ENCODE measurements around the gene SPSB1.

GRCh38 chr1:9311479-9311878 lies 18.8 kb downstream of the SPSB1 start:
- TF ChIP-seq, protein P1, sequence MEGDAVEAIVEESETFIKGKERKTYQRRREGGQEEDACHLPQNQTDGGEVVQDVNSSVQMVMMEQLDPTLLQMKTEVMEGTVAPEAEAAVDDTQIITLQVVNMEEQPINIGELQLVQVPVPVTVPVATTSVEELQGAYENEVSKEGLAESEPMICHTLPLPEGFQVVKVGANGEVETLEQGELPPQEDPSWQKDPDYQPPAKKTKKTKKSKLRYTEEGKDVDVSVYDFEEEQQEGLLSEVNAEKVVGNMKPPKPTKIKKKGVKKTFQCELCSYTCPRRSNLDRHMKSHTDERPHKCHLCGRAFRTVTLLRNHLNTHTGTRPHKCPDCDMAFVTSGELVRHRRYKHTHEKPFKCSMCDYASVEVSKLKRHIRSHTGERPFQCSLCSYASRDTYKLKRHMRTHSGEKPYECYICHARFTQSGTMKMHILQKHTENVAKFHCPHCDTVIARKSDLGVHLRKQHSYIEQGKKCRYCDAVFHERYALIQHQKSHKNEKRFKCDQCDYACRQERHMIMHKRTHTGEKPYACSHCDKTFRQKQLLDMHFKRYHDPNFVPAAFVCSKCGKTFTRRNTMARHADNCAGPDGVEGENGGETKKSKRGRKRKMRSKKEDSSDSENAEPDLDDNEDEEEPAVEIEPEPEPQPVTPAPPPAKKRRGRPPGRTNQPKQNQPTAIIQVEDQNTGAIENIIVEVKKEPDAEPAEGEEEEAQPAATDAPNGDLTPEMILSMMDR (IDR thresholded peaks at IDR 0.05) = no peak
- TF ChIP-seq POLR2A (IDR thresholded peaks at IDR 0.05) = no peak

Measured in right lobe of liver (tissue), 4 donors.